Measurements from ENCODE around the gene DOCK9. TPM values are rescaled to one million over a fixed set of nuclear protein-coding genes. Genes with fewer than 3 reads are reported as not detected.

The DOCK9 gene
- total and polyA plus RNA-seq, 8 donors, result 7.5 to 26.3 (median 16.3) TPM

GRCh38 chr13:99015606-99016490 lies 38.0 kb upstream of the DOCK9 start:
- H3K9me3 ChIP-seq, result no peaks in the 10 kb centered on the region
- no peak overlapping the region for H3K27ac ChIP-seq
- intact Hi-C loops (cut with DNase I), result no loop called here
- no peaks in the 10 kb centered on the region for H3K4me1 ChIP-seq
- no peaks in the 10 kb centered on the region for H3K27me3 ChIP-seq
- TF ChIP-seq, protein P1, sequence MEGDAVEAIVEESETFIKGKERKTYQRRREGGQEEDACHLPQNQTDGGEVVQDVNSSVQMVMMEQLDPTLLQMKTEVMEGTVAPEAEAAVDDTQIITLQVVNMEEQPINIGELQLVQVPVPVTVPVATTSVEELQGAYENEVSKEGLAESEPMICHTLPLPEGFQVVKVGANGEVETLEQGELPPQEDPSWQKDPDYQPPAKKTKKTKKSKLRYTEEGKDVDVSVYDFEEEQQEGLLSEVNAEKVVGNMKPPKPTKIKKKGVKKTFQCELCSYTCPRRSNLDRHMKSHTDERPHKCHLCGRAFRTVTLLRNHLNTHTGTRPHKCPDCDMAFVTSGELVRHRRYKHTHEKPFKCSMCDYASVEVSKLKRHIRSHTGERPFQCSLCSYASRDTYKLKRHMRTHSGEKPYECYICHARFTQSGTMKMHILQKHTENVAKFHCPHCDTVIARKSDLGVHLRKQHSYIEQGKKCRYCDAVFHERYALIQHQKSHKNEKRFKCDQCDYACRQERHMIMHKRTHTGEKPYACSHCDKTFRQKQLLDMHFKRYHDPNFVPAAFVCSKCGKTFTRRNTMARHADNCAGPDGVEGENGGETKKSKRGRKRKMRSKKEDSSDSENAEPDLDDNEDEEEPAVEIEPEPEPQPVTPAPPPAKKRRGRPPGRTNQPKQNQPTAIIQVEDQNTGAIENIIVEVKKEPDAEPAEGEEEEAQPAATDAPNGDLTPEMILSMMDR (IDR thresholded peaks at IDR 0.05), result no peak
- no peak for FAIRE-seq
- no peak overlapping the region for H3K4me3 ChIP-seq
- no peak for ATAC-seq
- H3K36me3 ChIP-seq, result no peaks in the 10 kb centered on the region
- 67 to 74% methylated on average over 15 of the region's 15 CpGs for WGBS, 2 donors
- no peak for DNase-seq

GRCh38 chr13:99014522-99014921 lies 36.7 kb upstream of the DOCK9 start:
- DNase-seq (no peak), FAIRE-seq (no peak), ATAC-seq (no peak)
- no peaks in the 10 kb centered on the region for H3K36me3 ChIP-seq
- 82 to 93% methylated on average over 4 of the region's 4 CpGs for WGBS, 2 donors
- H3K27me3 ChIP-seq, result no peaks in the 10 kb centered on the region
- H3K27ac ChIP-seq, result no peak overlapping the region
- TF ChIP-seq, protein P1 (IDR thresholded peaks at IDR 0.05), result no peak
- no peaks in the 10 kb centered on the region for H3K4me1 ChIP-seq
- no peaks in the 10 kb centered on the region for H3K9me3 ChIP-seq
- intact Hi-C loops (cut with DNase I), result no loop called here
- H3K4me3 ChIP-seq, result no peak overlapping the region

- intact Hi-C loops (cut with DNase I), result no loop called here
- no peaks in the 10 kb centered on the region for H3K36me3 ChIP-seq
- ATAC-seq (no peak), DNase-seq (no peak), FAIRE-seq (no peak)
- no peak overlapping the region for H3K27ac ChIP-seq
- H3K4me3 ChIP-seq, result no peak overlapping the region
- no peaks in the 10 kb centered on the region for H3K27me3 ChIP-seq
- no peaks in the 10 kb centered on the region for H3K4me1 ChIP-seq
- no peaks in the 10 kb centered on the region for H3K9me3 ChIP-seq
- 92 to 96% methylated on average over 6 of the region's 6 CpGs for WGBS, 2 donors
- TF ChIP-seq, protein P1 (IDR thresholded peaks at IDR 0.05), result no peak
Measured at GRCh38 chr13:99013951-99014350, 36.1 kb upstream of the DOCK9 start.

DNA sequence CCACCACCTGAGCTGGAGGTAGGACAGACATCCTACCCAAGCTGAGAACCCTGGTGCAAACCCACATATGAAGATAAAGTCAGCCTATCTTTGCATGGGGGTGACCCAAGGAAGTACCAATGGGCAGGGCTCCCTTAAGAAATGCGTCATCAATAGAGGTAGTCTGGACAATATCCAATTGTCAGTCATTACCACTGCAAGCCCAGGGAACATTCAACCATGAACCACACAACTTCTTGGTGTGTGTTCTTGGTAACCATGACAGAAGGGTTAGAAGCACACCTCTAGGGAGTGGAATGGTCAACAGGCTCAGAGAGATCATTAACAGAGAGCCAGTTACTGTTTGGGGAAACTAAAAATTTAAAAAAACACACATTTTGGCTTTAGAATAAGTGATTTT lies 34.7 kb upstream of the DOCK9 start:
- TF ChIP-seq, protein P1 (IDR thresholded peaks at IDR 0.05), result no peak
- Histone ChIP-seq H3K9me3 (no peaks in the 10 kb centered on the region), H3K4me3 (no peak overlapping the region), H3K27ac (no peak overlapping the region), H3K4me1 (no peaks in the 10 kb centered on the region), H3K27me3 (no peaks in the 10 kb centered on the region), H3K36me3 (no peaks in the 10 kb centered on the region)
- no peak for ATAC-seq
- WGBS, 2 donors, result 89 to 91% methylated on average over 1 of the region's 1 CpG
- intact Hi-C loops (cut with DNase I), result no loop called here
- FAIRE-seq, result no peak
- no peak for DNase-seq

- WGBS, 2 donors, result 76 to 79% methylated on average over 4 of the region's 4 CpGs
- Histone ChIP-seq H3K27ac (no peak overlapping the region), H3K4me1 (no peaks in the 10 kb centered on the region), H3K4me3 (no peak overlapping the region), H3K27me3 (no peaks in the 10 kb centered on the region), H3K36me3 (no peaks in the 10 kb centered on the region), H3K9me3 (no peaks in the 10 kb centered on the region)
- FAIRE-seq (no peak), ATAC-seq (no peak), DNase-seq (no peak)
- TF ChIP-seq, protein P1 (IDR thresholded peaks at IDR 0.05), result no peak
- intact Hi-C loops (cut with DNase I), result no loop called here
Measured at GRCh38 chr13:99009987-99010551, 32.2 kb upstream of the DOCK9 start.

All from pancreas (tissue), 10 donors.